COLO668 (cell line): Measurements from ENCODE around the gene ROBO2.

Source experiments
- DNase-seq: peaks from one replicate; lab custom pipeline; 2025; ENCODE audit not compliant: unreplicated experiment; lab: John Stamatoyannopoulos, UW

Gene ROBO2

GRCh38 chr3:77186319-77186718, 146.4 kb downstream of the ROBO2 start:
- DNase-seq: no peak

DNA sequence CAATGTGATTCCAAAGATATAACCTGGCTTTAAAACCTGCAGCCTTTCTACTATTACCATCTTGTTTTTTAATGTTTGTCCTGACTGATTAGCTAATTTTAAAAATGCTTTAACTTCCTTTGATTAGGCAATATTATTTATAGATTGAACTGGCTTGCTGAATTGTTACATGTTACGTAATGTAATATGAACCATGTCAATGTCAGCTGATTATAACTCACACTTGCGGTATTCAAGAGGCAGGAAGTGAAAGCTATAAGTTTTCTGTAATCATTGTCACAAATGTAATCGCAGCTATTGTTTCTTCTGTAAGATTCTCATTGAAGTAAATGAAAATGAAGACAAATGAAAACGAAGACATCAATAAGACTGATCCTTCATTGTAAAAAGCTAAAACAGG, 146.8 kb downstream of the ROBO2 start:
- DNase-seq: no peak

DNA sequence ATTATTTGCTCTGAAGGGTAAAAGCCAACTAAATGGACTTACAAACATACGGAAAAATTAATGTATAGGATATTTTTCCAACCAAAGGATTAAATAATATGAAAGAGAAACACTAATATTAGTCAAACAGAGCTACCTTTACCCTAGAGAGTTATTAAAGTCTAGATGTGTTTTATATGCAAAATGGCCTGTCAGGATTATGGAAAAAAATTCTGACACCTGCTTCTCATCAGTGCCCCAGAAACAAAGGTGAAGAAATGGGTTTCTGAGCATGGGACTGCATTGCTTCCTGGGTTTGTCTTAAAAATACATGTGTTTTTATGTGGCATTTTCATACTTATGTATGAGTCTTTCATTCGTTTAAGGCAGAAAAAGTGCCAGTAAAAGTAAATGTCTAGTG, 148.3 kb downstream of the ROBO2 start:
- DNase-seq: no peak

DNA sequence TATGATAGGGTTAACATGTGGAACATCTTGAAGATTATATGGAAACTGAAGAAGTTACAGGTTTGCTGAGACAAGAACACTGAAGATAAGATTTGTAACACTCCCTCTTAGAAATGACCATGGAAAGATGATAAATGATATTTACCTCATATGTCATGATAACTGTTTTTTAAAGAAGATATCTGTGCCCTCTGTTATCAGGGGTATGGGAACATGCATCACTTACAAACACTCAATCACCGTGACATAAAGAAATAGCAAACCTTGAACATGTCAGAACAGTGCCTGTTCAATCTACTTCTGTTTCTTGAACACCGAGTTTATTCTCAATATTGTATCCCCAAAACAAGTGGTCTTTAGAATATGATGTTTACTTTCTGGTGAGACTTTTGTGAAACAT, 149.4 kb downstream of the ROBO2 start:
- no peak for DNase-seq

- DNase-seq: no peak
These were observed 149.8 kb downstream of the ROBO2 start for GRCh38 chr3:77189684-77190083.

GRCh38 chr3:77190374-77190773, 150.5 kb downstream of the ROBO2 start:
- DNase-seq: no peak

GRCh38 chr3:77191014-77191413, 151.1 kb downstream of the ROBO2 start:
- no peak for DNase-seq

- no peak for DNase-seq
These were observed 151.7 kb downstream of the ROBO2 start for GRCh38 chr3:77191640-77192039.

DNA sequence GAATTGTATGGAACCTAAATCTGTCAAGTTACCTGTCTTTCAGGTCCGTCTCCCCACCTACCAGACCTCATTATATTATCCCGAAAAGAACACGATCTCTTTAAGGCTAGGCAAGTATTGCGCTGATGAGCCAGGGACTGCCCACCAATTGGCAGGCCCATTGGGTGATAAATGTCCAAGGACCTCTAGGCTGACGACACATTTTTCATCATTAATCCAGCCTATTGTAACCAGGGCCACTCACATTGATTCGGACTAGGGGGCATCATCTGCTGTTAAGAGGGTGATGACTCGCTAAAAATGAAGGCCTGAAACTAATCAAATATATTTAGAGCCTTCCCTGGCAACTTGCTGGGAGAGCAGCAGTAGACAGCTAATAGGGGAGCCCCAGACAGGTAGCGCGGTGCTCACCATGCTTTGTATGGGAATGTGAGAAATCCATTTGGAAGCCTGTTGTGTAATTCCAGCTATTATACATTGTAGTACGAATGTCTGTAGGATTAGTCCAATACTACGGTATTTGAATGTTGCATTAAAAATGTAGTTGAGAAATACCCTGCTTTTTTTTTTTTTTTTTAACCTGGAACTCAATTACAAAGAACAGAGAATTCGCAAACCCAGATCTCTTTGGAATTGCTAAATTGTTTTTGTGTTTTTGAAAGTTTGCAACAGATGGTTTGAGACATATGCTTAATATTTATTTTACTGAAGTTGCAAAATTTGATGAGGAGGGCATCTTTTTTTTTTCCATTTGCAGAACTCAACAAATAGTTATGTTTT, 156.1 kb downstream of the ROBO2 start:
- DNase-seq: no peak

DNA sequence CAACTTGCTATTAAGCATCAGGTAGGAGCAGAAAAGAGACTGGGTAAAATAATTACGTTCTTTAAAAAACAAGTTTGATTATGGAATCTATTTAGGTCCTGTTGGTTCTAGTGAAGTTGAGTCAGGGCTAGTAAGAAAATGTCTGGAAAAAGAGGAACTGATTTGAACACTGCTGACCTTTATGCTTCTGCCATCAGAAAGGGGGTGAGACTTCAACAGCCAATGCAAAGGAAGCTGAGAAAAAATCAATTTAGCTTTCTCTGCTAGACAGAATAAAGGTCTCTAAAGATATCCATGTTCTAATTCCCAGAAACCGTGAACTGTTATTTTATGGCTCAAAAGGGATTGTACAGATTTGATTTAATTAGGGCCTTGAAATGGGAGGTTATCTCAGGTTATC, 157.5 kb downstream of the ROBO2 start:
- DNase-seq: no peak

DNA sequence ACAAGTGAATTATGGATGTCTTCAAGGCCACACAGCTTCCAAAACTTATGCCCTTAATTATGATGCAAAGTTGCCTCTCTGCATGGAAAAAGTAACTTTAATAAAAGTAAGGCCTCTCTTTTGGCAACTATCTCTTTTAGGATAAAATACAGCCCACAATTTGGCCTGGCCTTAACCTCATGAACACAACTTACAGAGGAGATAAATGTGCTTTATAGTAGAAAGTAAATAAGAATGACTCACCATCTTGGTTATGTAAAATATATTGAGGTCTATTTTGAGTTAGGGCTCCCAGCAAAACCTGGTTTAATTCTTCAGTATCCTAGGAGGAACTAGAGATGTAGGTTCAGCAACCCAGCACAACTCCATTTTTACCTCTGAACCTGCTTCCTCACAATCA, 164.0 kb downstream of the ROBO2 start:
- DNase-seq: no peak

- DNase-seq: no peak
These were observed 164.9 kb downstream of the ROBO2 start for GRCh38 chr3:77204788-77205187.

GRCh38 chr3:77207753-77208152, 167.9 kb downstream of the ROBO2 start:
- DNase-seq: no peak

- no peak for DNase-seq
These were observed 182.8 kb downstream of the ROBO2 start for GRCh38 chr3:77222701-77223100.

DNA sequence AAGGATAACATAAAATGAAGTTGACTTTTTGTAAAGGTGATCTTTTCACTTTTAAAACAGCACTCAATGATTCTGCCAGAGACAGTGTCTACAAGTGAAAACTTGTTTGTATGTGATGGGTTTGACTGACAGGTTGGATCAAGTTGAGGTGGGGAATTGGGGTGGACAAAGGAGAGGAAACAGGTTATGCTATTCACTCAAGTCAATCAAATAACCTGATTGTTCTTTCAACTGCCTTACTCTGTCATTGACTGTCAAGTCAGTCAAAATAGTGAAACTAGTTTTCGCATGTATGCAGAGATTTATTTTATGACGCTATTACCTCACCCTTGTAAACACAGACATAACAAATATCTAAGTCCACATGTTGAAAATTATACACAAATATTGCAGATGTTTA, 187.7 kb downstream of the ROBO2 start:
- no peak for DNase-seq

GRCh38 chr3:77232557-77232956, 192.7 kb downstream of the ROBO2 start:
- DNase-seq: no peak

- DNase-seq: no peak
These were observed 194.1 kb downstream of the ROBO2 start for GRCh38 chr3:77234004-77234403.

DNA sequence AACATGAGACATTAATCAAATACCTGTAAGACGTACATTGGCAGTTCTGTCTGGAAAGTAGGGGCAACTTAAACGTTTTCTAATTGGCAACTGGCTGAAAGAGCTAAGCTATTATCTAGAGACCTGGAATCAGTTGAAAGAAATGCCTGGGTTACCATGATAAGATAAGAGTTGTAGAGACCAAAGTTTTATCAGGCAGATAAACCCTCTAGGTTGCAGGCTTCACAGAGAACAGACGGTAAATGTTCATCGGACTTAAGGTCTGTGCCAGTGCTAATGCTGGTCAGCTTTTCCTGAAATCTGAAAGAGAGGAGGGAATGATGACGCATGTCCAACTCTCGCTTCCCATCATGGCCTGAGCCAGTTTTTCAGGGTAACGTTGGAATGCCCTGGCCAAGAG, 196.2 kb downstream of the ROBO2 start:
- DNase-seq: no peak

DNA sequence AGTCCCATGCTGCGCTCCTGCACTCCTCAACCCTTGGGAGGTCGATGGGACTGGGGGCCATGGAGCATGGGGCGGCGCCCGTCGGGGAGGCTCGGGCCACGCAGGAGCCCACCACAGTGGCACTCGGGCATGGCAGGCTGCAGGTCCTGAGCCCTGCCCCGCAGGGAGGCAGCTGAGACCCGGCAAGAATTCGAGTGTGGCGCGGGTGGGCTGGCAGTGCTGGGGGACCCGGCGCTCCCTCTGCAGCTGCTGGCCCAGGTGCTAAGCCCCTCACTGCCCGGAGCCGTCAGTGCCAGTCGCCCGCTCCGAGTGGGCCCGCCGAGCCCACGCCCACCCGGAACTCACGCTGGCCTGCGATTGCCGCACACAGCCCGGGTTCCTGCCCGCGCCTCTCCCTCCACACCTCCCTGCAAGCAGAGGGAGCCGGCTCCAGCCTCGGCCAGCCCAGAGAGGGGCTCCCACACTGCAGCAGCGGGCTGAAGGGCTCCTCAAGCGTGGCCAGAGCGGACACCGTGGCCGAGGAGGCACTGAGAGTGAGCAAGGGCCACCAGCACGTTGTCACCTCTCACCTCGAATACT, 200.3 kb downstream of the ROBO2 start:
- DNase-seq: no peak

DNA sequence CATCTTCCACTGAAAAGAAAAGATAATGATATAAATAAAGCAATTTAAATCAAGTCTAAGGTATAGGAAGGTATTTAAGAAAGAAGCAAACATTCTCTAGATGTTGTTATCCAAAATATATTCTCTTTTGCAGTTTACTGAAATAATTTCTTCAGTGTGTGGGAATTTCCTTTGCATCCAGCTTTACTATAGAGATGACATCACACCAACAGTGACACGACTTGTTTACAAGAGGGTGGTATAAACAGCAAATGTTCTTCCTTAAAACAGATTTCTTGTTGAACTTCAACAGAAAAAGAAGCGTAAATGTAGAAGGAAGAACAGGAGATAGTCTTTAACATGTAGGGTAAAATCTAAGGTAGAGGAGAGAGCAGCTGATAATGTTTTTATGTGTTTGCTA, 202.5 kb downstream of the ROBO2 start:
- DNase-seq: no peak

DNA sequence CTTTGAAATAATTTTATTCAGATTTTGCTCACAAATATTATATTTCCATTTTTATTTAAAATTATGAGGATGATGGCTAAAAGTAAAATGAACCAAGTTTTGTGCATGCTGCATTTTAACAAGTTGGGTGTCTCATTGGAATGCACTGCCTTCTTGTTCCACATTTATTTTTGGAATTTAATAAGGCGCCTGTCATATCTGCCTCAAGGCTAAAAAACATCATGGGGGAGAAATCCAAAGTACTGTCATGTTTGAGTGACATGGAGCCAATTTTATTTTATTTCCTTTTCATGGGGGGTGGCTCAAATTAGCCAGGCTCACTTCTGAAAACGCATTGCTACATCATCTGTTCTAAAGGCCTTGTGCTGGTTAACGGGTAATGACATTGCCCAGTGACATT, 205.1 kb downstream of the ROBO2 start:
- DNase-seq: no peak

DNA sequence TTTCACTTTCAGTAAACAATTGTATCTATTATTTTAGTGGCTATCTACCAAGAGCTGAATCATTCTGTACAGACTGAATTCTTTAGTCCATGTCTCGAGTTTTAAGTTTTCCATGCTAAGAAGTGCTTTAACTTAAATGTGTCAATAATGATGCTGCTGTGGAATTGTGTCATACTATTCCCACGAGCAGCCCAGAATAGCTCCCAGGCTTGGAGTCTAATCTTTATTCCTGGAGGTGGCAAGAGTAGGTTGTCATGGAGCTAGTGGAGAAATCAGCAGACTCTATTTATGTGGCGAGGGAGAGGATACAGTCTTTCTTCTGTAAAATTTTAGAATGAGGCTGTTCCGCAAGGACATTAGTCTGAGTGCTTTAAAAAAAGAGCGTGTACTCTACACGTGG, 207.2 kb downstream of the ROBO2 start:
- DNase-seq: no peak

- no peak for DNase-seq
These were observed 207.9 kb downstream of the ROBO2 start for GRCh38 chr3:77247817-77248216.
